Measurements from ENCODE around the gene AARS2.

- TF ChIP-seq POLR2A (IDR thresholded peaks at IDR 0.05; ENCODE audit: control extremely low read depth in 1 of 2, low read depth in 2 of 2, low read length in 2 of 2), result no peak
- no peak for TF ChIP-seq TAF1 (IDR thresholded peaks at IDR 0.05; ENCODE audit: low read depth, low read length)
- TF ChIP-seq RBBP5 (IDR thresholded peaks at IDR 0.05; ENCODE audit: borderline replicate concordance, low read depth, low read length), result no peak
- TF ChIP-seq CTCF (IDR thresholded peaks at IDR 0.05; ENCODE audit: control extremely low read depth in 1 of 3, insufficient read depth in 1 of 3, low read depth in 1 of 3, low read length in 3 of 3), result no peak
- no peak for TF ChIP-seq PHF8 (conservative IDR thresholded peaks at IDR 0.05; ENCODE audit: low read depth, low read length)
- TF ChIP-seq RAD21 (IDR thresholded peaks at IDR 0.05 in 1 of 2, conservative IDR thresholded peaks at IDR 0.05 in 1 of 2; ENCODE audit: low read depth in 2 of 2, low read length in 2 of 2), result no peak
- TF ChIP-seq MAX (IDR thresholded peaks at IDR 0.05), result no peak
- no peak for TF ChIP-seq SP1 (IDR thresholded peaks at IDR 0.05; ENCODE audit: low read depth, low read length)
- no peak for TF ChIP-seq GABPA (IDR thresholded peaks at IDR 0.05; ENCODE audit: borderline replicate concordance, insufficient read depth, low read length)
Observed at GRCh38 chr6:44298864-44299263, 14.3 kb downstream of the AARS2 start.
